Measurements from ENCODE around the gene PIAS3. TPM values are rescaled to one million over a fixed set of nuclear protein-coding genes. Genes with fewer than 3 reads are reported as not detected.

Gene PIAS3
- total and polyA plus RNA-seq, 4 donors, result 1.7 to 6.3 (median 4.0) TPM

GRCh38 chr1:145901312-145902021 is 42.6 kb upstream of the PIAS3 start:
- Histone ChIP-seq H3K27ac (ENCODE audit: low read depth in 1 of 2, low read length in 2 of 2) (no peak overlapping the region), H3K9me3 (ENCODE audit: control insufficient read depth in 4 of 4, low read length in 3 of 4) (no peaks in the 10 kb centered on the region), H3K9ac (ENCODE audit: low read depth in 1 of 2, low read length in 2 of 2) (no peak overlapping the region), H3K36me3 (ENCODE audit: control insufficient read depth in 4 of 4, insufficient read depth in 3 of 4, low read depth in 1 of 4, low read length in 3 of 4) (no peaks in the 10 kb centered on the region), H3K27me3 (ENCODE audit: control insufficient read depth in 4 of 4, insufficient read depth in 4 of 4, low read length in 3 of 4) (no peaks in the 10 kb centered on the region), H3K4me1 (ENCODE audit: control insufficient read depth in 4 of 4, insufficient read depth in 4 of 4, low read length in 3 of 4) (no peaks in the 10 kb centered on the region), H3K4me3 (ENCODE audit: low read depth in 1 of 3, low read length in 3 of 3) (no peak overlapping the region)
- 94% methylated on average over 12 of the region's 12 CpGs for WGBS
- DNase-seq (ENCODE audit: low spot score), result no peak
- TF ChIP-seq EGR1 (IDR thresholded peaks at IDR 0.05; ENCODE audit: low read depth in 2 of 2) (no peak), JUND (IDR thresholded peaks at IDR 0.05) (no peak), HNF4G (IDR thresholded peaks at IDR 0.05) (no peak), RXRA (IDR thresholded peaks at IDR 0.05) (no peak), YY1 (IDR thresholded peaks at IDR 0.05) (no peak), NR2F2 (IDR thresholded peaks at IDR 0.05) (no peak), CTCF (IDR thresholded peaks at IDR 0.05; ENCODE audit: low read depth, low read length, missing input control) (no peak), SP1 (IDR thresholded peaks at IDR 0.05) (no peak), MAX (IDR thresholded peaks at IDR 0.05) (no peak), HNF4A (conservative IDR thresholded peaks at IDR 0.05) (no peak), ATF3 (IDR thresholded peaks at IDR 0.05) (no peak), RAD21 (IDR thresholded peaks at IDR 0.05) (no peak), FOXA2 (IDR thresholded peaks at IDR 0.05) (no peak), ZBTB33 (IDR thresholded peaks at IDR 0.05) (no peak), REST (IDR thresholded peaks at IDR 0.05) (no peak), GABPA (IDR thresholded peaks at IDR 0.05 in 1 of 2, conservative IDR thresholded peaks at IDR 0.05 in 1 of 2) (no peak), FOXA1 (IDR thresholded peaks at IDR 0.05) (no peak)
